SK-N-SH (cell line): Measurements from ENCODE around the gene CDK18. TPM values are rescaled to one million over a fixed set of nuclear protein-coding genes. Genes with fewer than 3 reads are reported as not detected.

Source experiments
- CTCF ChIA-PET: fragments of 300-600, 350-600 bp; formaldehyde crosslinking; extraction: SDS; loops from one replicate; lab custom pipeline; 2021; lab: Yijun Ruan, JAX
- POLR2A ChIA-PET: fragments of 350-600 bp; sonication (Branson Sonifier 250); formaldehyde crosslinking; extraction: SDS; loops from one replicate; lab custom pipeline; 2020; ENCODE audit warnings: antibody characterized with exemption, inconsistent platforms; lab: Yijun Ruan, JAX
- DNase-seq: peaks from one replicate; pipeline ENCODE4 v3.0.0; 2012
- H2AFZ ChIP-seq: fragments of 200-600 bp; sonication (generic); 2 replicates; pipeline ENCODE4 v1.8.1; 2016; ENCODE audit warnings: antibody characterized with exemption, mild to moderate bottlenecking, low read depth
- H3F3A ChIP-seq: fragments of 200-600 bp; sonication (generic); replicated peaks from 2 replicates; pipeline ENCODE3; 2016; ENCODE audit warnings: antibody characterized with exemption, mild to moderate bottlenecking; ENCODE audit not compliant: insufficient read depth
- H3K27ac ChIP-seq, 2 experiments: fragments of 200-500 bp in 1 of 2; fragments of 200-600 bp in 1 of 2; sonication (Bioruptor generic) in 1 of 2; sonication (generic), shearing (Covaris generic) in 1 of 2; 2 replicates each; pipeline versions ENCODE4 v1.5.1 to v1.6.1; 2014 to 2016; ENCODE audit warnings: low read depth in 2 of 2, inconsistent platforms in 1 of 2, low read length in 1 of 2, mild to moderate bottlenecking in 1 of 2, mixed read lengths in 1 of 2
- H3K27me3 ChIP-seq: fragments of 200-600 bp; sonication (generic), shearing (Covaris generic); 2 replicates; pipeline ENCODE4 v1.6.1; 2016; ENCODE audit warnings: mixed run types; ENCODE audit not compliant: insufficient read depth
- H3K36me3 ChIP-seq, 2 experiments: fragments of 200-500 bp in 1 of 2; fragments of 200-600 bp in 1 of 2; sonication (Bioruptor generic) in 1 of 2; sonication (generic) in 1 of 2; replicated peaks in 1 of 2; 2 replicates each; pipeline versions ENCODE3 to v1.5.1; 2014 to 2016; ENCODE audit warnings: low read length in 1 of 2, mild to moderate bottlenecking in 1 of 2; ENCODE audit not compliant: insufficient read depth in 2 of 2, control insufficient read depth in 1 of 2
- H3K4me1 ChIP-seq, 2 experiments: fragments of 200-500 bp in 1 of 2; fragments of 200-600 bp in 1 of 2; sonication (Bioruptor generic) in 1 of 2; sonication (generic), shearing (Covaris generic) in 1 of 2; 2 replicates each; pipeline versions ENCODE4 v1.5.1 to v1.6.1; 2014 to 2016; ENCODE audit warnings: low read depth in 1 of 2, low read length in 1 of 2, mixed run types in 1 of 2; ENCODE audit not compliant: insufficient read depth in 2 of 2, control insufficient read depth in 1 of 2
- H3K4me2 ChIP-seq: fragments of 200-600 bp; sonication (generic), shearing (Covaris generic); 2 replicates; pipeline ENCODE4 v1.6.1; 2017; ENCODE audit warnings: mixed run types
- H3K4me3 ChIP-seq, 2 experiments: fragments of 200-500 bp in 1 of 2; fragments of 200-600 bp in 1 of 2; sonication (Bioruptor generic) in 1 of 2; sonication (generic), shearing (Covaris generic) in 1 of 2; 2 replicates each; pipeline versions ENCODE4 v1.5.1 to v1.8.1; 2014 to 2016; ENCODE audit warnings: low read depth in 2 of 2, inconsistent platforms in 1 of 2, low read length in 1 of 2, mild to moderate bottlenecking in 1 of 2, mixed read lengths in 1 of 2, moderate library complexity in 1 of 2
- H3K79me2 ChIP-seq: fragments of 200-600 bp; sonication (generic); 2 replicates; pipeline ENCODE4 v1.8.1; 2017; ENCODE audit warnings: mild to moderate bottlenecking; ENCODE audit not compliant: insufficient read depth
- H3K9ac ChIP-seq: fragments of 200-600 bp; sonication (generic); 2 replicates; pipeline ENCODE4 v1.6.1; 2017; ENCODE audit warnings: mixed run types
- H3K9me2 ChIP-seq: fragments of 200-600 bp; sonication (generic); 2 replicates; pipeline ENCODE4 v1.6.1; 2017; ENCODE audit warnings: mixed run types
- H3K9me3 ChIP-seq: fragments of 200-600 bp; sonication (generic); 2 replicates; pipeline ENCODE4 v1.6.1; 2017; ENCODE audit warnings: mixed run types, mild to moderate bottlenecking, moderate library complexity
- H4K20me1 ChIP-seq: fragments of 200-600 bp; sonication (generic); 2 replicates; pipeline ENCODE4 v1.6.1; 2017; ENCODE audit warnings: mild to moderate bottlenecking, mixed run types; ENCODE audit not compliant: insufficient read depth
- CHD2 ChIP-seq: fragments of 150-350 bp; IDR thresholded peaks from 2 replicates; pipeline ENCODE4 v1.6.1; 2018; ENCODE audit warnings: low read length; ENCODE audit not compliant: partially characterized antibody
- ELF1 ChIP-seq: IDR thresholded peaks from 2 replicates; pipeline ENCODE4 v1.4.0; 2012
- EP300 ChIP-seq, 2 experiments: IDR thresholded peaks; 2 replicates each; pipeline versions ENCODE4 v1.4.0 to v1.6.1; 2012; ENCODE audit warnings: borderline replicate concordance in 1 of 2, low read depth in 1 of 2, low read length in 1 of 2
- EZH2phosphoT487 ChIP-seq: fragments of 200-600 bp; sonication (generic); IDR thresholded peaks from 2 replicates; pipeline ENCODE4 v1.6.1; 2017; ENCODE audit warnings: low read depth, mixed run types, mild to moderate bottlenecking, antibody characterized with exemption, moderate library complexity, borderline replicate concordance
- FOSL2 ChIP-seq: IDR thresholded peaks from 2 replicates; pipeline ENCODE4 v1.4.0; 2012; ENCODE audit warnings: low read depth, mild to moderate bottlenecking, moderate library complexity, borderline replicate concordance
- FOXM1 ChIP-seq: IDR thresholded peaks from 2 replicates; pipeline ENCODE4 v1.4.0; 2012; ENCODE audit warnings: low read depth, mild to moderate bottlenecking
- GABPA ChIP-seq: IDR thresholded peaks from 2 replicates; pipeline ENCODE4 v1.4.0; 2012; ENCODE audit warnings: low read depth, mild to moderate bottlenecking
- JUND ChIP-seq: IDR thresholded peaks from 2 replicates; pipeline ENCODE4 v1.4.0; 2012
- NRF1 ChIP-seq: IDR thresholded peaks from 2 replicates; pipeline ENCODE4 v1.6.1; 2012; ENCODE audit warnings: low read depth, mild to moderate bottlenecking, low read length
- RFX5 ChIP-seq: IDR thresholded peaks from 2 replicates; pipeline ENCODE4 v1.6.1; 2012; ENCODE audit warnings: mild to moderate bottlenecking, improper control_type of control experiment, low read length
- RXRA ChIP-seq: IDR thresholded peaks from 2 replicates; pipeline ENCODE4 v1.4.0; 2012; ENCODE audit warnings: low read depth, mild to moderate bottlenecking, borderline replicate concordance
- SIN3A ChIP-seq: IDR thresholded peaks from 2 replicates; pipeline ENCODE4 v1.6.1; 2012; ENCODE audit warnings: low read depth, mild to moderate bottlenecking, low read length, moderate library complexity, borderline replicate concordance
- SMC3 ChIP-seq: IDR thresholded peaks from 2 replicates; pipeline ENCODE4 v1.6.1; 2012; ENCODE audit warnings: low read depth, low read length, improper control_type of control experiment
- TCF12 ChIP-seq: IDR thresholded peaks from 2 replicates; pipeline ENCODE4 v1.4.0; 2012
- TEAD4 ChIP-seq: IDR thresholded peaks from 2 replicates; pipeline ENCODE4 v1.4.0; 2012; ENCODE audit warnings: mild to moderate bottlenecking, borderline replicate concordance; ENCODE audit not compliant: insufficient read depth
- YY1 ChIP-seq: IDR thresholded peaks from 2 replicates; pipeline ENCODE4 v1.4.0; 2012; ENCODE audit warnings: low read depth, mild to moderate bottlenecking
- WGBS: methylation state at CpG from one replicate; pipeline ENCODE4 v1.1.6; 2017; ENCODE audit warnings: low lambda C conversion rate; 5-methylcytosine and 5-hydroxymethylcytosine counted together
- polyA plus RNA-seq, 3 experiments: library from polyadenylated mRNA; depleted of rRNA; stranded (reverse); fragments of >200 nt; gene quantifications; 2 replicates each; pipeline ENCODE4 v1.2.3, GENCODE V29; 2012
- TF ChIP-seq, protein P1 (sequence below): fragments of 150-350 bp; IDR thresholded peaks from 2 replicates; pipeline ENCODE4 v1.6.1; 2016; ENCODE audit warnings: mild to moderate bottlenecking, low read depth, low read length
- TF ChIP-seq, protein P2 (sequence below): fragments of 200-600 bp; sonication (generic); IDR thresholded peaks from 2 replicates; pipeline ENCODE4 v1.6.1; 2017; ENCODE audit warnings: antibody characterized with exemption, mild to moderate bottlenecking, moderate library complexity
- TF ChIP-seq, protein P3 (sequence below): IDR thresholded peaks from 2 replicates; pipeline ENCODE4 v1.4.0; 2012; ENCODE audit warnings: low read depth, borderline replicate concordance

CDK18 gene
- polyA plus RNA-seq, 1 of the 3 experiments (the other 2 are of a cell fraction): 2.5 TPM

DNA sequence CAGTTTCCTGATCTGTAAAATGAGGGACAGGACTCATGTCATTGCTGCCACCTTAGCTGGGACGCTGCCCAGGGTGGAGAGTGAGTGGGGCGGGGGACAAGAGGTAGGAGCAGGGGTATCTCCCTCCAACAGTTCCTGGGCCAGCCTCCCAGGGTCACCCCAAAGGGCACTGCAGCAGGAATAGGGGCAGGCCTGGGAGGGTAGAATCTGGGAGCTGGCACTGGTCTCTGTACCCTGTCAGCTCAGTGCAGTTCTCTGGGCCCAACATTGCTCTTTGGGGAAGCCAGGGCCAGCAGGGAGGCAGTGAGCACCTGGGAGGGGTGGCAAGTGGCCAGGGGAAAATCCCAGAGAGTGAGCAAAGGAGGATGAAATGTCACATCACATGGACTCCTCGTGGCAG lies 71.5 kb downstream of the CDK18 start:
- WGBS: 49% methylated on average over 3 of the region's 3 CpGs
- CTCF ChIA-PET: interaction anchor here (0.6 to 3.4 kb wide), 6 partner anchors 16 to 216 kb away, joined by 3 to 19 read pairs (median 4); no protein-coding TSS in a partner anchor
- DNase-seq: no peak

DNA sequence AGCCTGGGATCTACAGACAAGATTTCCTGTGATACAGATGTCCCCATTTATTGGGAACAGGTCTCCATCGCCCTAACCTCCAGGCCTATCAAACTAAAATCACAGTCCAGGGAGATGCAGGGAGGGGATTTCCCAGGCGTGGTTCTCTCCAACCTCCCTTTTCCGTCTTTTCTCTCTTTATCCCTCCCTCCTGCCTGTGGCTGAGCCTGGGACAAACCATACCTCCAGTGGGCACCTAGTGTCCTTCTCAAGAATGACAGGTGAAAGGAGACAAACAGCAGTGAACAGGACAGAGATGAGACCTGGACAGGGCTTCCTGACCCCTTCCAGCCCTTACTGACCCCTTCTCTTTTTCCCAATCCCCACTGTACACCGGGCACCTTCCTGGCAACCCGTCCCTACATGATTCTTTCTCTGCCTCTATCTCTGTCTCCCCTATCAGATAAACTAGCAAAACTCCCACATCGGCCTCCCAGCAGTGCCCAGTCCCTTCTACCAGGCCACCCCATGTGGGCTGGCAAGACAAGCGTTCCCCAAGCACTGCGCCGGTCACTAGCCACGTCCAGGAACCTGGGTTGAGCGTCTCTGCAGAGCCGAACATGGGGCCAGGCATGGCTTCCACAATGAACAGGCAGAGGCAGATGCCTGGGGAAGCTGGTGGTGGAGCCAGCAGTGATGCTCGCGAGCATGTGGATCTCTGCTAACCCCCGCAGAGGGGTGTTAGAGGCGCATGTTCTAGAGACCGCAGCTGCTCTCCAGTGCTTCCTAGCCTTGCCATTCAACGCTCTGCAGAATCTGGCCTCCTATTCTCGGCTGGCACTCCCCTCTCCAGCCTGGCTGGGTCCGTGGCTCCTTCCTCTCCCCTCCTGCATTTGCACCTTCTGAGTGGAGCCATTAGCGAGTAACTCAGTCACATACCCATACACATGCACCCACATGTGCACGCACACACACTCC lies 72.6 kb downstream of the CDK18 start:
- 78% methylated on average over 22 of the region's 22 CpGs for WGBS
- no peaks in the 10 kb centered on the region for H3K9me3 ChIP-seq
- no peak overlapping the region for H3K4me2 ChIP-seq
- H2AFZ ChIP-seq: no peak overlapping the region
- H3K36me3 ChIP-seq: no peaks in the 10 kb centered on the region
- H3K4me3 ChIP-seq: no peak overlapping the region
- no peak for DNase-seq
- no peaks in the 10 kb centered on the region for H3F3A ChIP-seq
- H3K4me1 ChIP-seq: peaks cover 0 to 7% of the 10 kb centered on the region in 2 experiments; a peak in 1 of 4 replicates
- H3K79me2 ChIP-seq: no peaks in the 10 kb centered on the region
- CTCF ChIA-PET: interaction anchor here (0.9 to 6.9 kb wide), 8 partner anchors 15 to 81 kb away, joined by 3 to 57 read pairs (median 6); partner anchors contain the start of gene ELK4
- POLR2A ChIA-PET: no interaction called here
- no peak overlapping the region for H3K9ac ChIP-seq
- TF ChIP-seq SMC3 (no peak), RXRA (no peak), TCF12 (no peak), TEAD4 (no peak), JUND (no peak), EP300 (IDR thresholded peaks at IDR 0.05; ENCODE audit: borderline replicate concordance in 1 of 2, low read depth in 1 of 2, low read length in 1 of 2) (no peak), YY1 (no peak), FOXM1 (no peak), EZH2phosphoT487 (no peak), FOSL2 (no peak), ELF1 (no peak), RFX5 (no peak), NRF1 (no peak)
- TF ChIP-seq, protein P1, sequence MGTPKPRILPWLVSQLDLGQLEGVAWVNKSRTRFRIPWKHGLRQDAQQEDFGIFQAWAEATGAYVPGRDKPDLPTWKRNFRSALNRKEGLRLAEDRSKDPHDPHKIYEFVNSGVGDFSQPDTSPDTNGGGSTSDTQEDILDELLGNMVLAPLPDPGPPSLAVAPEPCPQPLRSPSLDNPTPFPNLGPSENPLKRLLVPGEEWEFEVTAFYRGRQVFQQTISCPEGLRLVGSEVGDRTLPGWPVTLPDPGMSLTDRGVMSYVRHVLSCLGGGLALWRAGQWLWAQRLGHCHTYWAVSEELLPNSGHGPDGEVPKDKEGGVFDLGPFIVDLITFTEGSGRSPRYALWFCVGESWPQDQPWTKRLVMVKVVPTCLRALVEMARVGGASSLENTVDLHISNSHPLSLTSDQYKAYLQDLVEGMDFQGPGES: no peak
- TF ChIP-seq, protein P2, sequence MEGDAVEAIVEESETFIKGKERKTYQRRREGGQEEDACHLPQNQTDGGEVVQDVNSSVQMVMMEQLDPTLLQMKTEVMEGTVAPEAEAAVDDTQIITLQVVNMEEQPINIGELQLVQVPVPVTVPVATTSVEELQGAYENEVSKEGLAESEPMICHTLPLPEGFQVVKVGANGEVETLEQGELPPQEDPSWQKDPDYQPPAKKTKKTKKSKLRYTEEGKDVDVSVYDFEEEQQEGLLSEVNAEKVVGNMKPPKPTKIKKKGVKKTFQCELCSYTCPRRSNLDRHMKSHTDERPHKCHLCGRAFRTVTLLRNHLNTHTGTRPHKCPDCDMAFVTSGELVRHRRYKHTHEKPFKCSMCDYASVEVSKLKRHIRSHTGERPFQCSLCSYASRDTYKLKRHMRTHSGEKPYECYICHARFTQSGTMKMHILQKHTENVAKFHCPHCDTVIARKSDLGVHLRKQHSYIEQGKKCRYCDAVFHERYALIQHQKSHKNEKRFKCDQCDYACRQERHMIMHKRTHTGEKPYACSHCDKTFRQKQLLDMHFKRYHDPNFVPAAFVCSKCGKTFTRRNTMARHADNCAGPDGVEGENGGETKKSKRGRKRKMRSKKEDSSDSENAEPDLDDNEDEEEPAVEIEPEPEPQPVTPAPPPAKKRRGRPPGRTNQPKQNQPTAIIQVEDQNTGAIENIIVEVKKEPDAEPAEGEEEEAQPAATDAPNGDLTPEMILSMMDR: no peak
- H3K9me2 ChIP-seq: no peaks in the 10 kb centered on the region
- peaks cover 20% of the 10 kb centered on the region; the same call in 1 of the 2 replicates for H3K27me3 ChIP-seq
- no peak overlapping the region for H3K27ac ChIP-seq
- no peaks in the 10 kb centered on the region for H4K20me1 ChIP-seq

More for the DNA sequence above, 71.5 kb downstream of the CDK18 start:
- Histone ChIP-seq H3K27ac (no peak overlapping the region), H3K27me3 (peaks cover 31% of the 10 kb centered on the region; the same call in 1 of the 2 replicates), H4K20me1 (no peaks in the 10 kb centered on the region), H3F3A (no peaks in the 10 kb centered on the region), H3K36me3 (no peaks in the 10 kb centered on the region), H3K9me3 (no peaks in the 10 kb centered on the region), H3K4me2 (no peak overlapping the region), H3K9ac (no peak overlapping the region), H3K79me2 (no peaks in the 10 kb centered on the region), H3K4me1 (peaks cover 0 to 7% of the 10 kb centered on the region in 2 experiments; a peak in 1 of 4 replicates), H3K4me3 (no peak overlapping the region), H2AFZ (no peak overlapping the region), H3K9me2 (no peaks in the 10 kb centered on the region)
- TF ChIP-seq GABPA (no peak), SIN3A (no peak), CHD2 (no peak), TEAD4 (no peak)
- TF ChIP-seq, protein P3, sequence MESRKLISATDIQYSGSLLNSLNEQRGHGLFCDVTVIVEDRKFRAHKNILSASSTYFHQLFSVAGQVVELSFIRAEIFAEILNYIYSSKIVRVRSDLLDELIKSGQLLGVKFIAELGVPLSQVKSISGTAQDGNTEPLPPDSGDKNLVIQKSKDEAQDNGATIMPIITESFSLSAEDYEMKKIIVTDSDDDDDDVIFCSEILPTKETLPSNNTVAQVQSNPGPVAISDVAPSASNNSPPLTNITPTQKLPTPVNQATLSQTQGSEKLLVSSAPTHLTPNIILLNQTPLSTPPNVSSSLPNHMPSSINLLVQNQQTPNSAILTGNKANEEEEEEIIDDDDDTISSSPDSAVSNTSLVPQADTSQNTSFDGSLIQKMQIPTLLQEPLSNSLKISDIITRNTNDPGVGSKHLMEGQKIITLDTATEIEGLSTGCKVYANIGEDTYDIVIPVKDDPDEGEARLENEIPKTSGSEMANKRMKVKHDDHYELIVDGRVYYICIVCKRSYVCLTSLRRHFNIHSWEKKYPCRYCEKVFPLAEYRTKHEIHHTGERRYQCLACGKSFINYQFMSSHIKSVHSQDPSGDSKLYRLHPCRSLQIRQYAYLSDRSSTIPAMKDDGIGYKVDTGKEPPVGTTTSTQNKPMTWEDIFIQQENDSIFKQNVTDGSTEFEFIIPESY: no peak
- POLR2A ChIA-PET: no interaction called here
